ENCODE data around the gene EIF4G3.
"Not testable (repeated sequence)": the region's sequence is repeated elsewhere in the genome, so short reads cannot be mapped to it uniquely, and the experiment has no call there.

The EIF4G3 gene

DNA sequence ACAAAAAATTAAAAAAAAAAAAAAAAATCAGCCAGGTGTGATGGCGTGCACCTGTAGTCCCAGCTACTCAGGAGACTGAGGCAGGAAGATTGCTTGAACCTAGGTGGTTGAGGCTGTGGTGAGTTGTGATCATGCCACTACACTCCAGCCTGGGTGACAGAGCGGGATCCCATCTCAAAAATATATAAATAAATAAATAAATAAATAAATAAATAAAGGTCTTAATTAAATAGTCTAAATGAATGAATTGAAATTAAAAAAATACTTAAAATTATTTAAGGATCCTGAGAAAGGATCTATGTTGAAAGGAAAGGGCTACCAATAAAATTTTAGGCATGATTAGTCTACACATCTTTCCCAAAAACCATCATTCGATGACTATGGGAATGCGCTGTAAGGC, 322.2 kb downstream of the EIF4G3 start:
- DNase-seq = no peak

- DNase-seq = not testable (repeated sequence)
Observed at GRCh38 chr1:20851791-20852190, 324.9 kb downstream of the EIF4G3 start.

GRCh38 chr1:20850021-20850420, 326.7 kb downstream of the EIF4G3 start:
- DNase-seq = no peak

GRCh38 chr1:20849100-20849499, 327.6 kb downstream of the EIF4G3 start:
- DNase-seq = no peak

GRCh38 chr1:20848162-20848561, 328.5 kb downstream of the EIF4G3 start:
- no peak for DNase-seq

GRCh38 chr1:20847611-20848080, 329.1 kb downstream of the EIF4G3 start:
- DNase-seq = no peak

DNA sequence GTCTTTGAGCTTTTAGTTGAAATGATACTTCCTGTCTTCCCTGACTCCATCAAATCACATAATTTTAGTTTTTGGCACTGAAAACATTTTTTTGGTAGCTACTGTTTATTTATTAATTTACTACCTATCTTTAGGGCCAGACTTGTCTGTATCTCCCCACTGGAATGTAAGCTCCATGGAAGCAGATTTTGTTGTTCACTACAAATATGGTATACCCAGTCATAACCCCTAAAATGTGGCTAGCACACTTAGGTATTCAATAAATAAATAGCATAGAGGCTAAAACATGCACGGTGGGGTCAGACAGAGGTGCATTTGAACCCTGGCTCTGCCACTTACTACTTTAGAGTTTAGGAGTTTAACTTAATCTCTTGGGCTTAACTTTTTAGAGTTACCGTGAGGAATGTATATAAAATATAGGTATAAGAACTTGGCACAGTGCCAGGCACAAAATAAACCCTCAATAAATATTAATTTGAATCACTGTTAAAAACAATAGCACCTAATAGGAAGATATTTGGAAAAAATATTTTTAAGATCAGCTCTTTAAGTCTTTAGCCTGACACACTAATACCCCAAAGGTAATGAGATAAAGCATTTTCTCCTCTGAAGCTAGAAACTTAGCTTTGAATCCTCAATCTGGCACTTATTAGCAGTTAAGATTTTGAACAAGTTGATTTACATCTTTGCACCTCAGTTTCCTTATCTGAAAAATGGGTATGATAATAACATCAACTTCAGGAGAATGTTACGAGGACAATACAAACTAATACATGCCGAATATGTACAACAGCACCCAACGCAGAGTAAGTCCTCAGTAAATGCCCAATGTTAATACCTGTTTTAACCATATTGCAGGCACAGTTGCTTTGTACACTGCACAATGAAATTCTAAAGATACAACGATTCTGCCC, 330.0 kb downstream of the EIF4G3 start:
- DNase-seq = no peak

DNA sequence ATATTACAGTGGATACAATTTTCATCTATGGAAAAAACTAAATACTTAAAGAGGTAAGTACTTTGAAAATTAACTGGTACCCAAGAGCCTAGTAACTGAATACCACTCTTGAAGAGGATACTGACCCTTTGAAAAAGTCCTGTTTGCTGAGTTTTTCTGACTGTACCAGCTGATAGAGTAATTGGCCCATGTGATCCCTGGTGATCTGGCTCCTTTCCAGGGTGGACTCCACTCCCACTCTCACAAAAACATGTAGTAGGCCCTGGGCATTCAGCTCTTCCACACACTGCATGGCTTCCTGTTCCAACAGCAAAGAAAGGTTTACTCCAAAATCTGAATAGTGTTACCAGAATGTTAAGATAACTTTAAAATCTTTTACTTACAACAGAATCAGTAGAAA, 336.0 kb downstream of the EIF4G3 start:
- DNase-seq = no peak

GRCh38 chr1:20837554-20838192, 339.0 kb downstream of the EIF4G3 start:
- DNase-seq = no peak

GRCh38 chr1:20836230-20836629, 340.5 kb downstream of the EIF4G3 start:
- no peak for DNase-seq

- DNase-seq = no peak
Observed at GRCh38 chr1:20834780-20835179, 341.9 kb downstream of the EIF4G3 start.

DNA sequence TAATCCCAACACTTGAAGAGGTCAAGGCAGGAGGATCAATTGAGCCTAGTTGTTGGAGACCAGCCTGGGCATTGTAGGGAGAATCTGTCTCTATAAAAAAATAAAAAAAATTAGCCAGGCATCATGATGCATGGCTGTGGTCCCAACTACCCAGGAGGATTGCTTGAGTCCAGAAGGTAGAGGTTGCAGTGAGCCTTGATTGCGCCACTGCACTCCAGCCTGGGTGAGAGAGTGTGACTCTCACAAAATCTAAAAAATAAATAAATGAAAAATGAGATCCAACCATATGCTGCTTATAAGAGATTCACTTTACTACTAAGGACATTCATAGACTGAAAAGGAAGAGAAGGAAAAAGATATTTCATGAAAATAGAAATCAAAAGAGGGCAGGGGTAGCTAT, 342.5 kb downstream of the EIF4G3 start:
- DNase-seq = no peak

GRCh38 chr1:20830378-20830777, 346.3 kb downstream of the EIF4G3 start:
- no peak for DNase-seq

DNA sequence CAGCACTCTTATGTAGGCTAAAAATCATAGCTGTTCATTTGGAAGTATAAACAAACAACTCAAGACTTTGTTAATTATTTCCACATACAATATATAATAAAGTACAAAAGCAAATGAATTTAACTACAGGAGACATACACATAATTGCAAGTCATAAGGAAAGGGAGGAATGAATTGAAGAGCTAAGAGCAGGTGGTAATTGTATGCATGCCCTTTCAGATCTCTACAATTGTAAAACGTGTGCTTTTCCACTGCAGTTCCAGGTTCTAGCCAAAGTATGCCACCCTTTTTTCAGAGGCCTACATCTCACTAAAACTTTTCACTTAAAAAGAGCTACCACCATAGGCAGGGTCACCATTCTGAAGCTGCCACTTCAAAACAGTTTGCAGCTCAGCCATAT, 346.8 kb downstream of the EIF4G3 start:
- no peak for DNase-seq

GRCh38 chr1:20829531-20829930, 347.2 kb downstream of the EIF4G3 start:
- no peak for DNase-seq

GRCh38 chr1:20823845-20824244, 352.9 kb downstream of the EIF4G3 start:
- DNase-seq = no peak

DNA sequence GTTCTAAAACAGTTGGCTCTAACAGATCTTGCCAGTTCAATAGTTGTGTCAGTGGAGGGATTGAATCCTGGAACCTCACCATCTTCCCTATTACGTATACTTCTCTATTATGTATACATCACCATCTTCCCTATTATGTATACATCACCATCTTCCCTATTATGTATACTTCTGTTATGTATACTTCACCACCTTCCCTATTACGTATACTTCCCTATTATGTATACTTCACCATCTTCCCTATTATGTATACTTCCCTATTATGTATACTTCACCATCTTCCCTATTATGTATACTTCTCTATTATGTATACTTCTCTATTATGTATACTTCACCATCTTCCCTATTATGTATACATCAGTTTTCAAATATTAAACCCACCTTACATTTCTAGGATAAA, 355.2 kb downstream of the EIF4G3 start:
- DNase-seq = no peak

- DNase-seq = no peak
Observed at GRCh38 chr1:20819818-20820217, 356.9 kb downstream of the EIF4G3 start.

DNA sequence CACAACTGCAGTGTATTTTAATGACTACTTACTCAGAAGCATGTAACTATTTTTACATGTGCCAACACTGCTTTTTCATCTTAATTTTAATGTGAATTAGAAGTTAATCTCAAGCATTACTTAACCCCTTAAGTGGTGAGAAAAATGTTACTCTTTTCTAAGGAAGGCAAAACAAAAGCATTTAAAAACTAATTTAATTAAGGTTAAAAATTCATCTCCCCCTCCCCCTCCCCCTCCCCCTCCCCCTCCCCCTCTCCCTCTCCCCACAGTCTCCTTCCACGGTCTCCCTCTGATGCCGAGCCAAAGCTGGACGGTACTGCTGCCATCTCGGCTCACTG, 362.2 kb downstream of the EIF4G3 start:
- no peak for DNase-seq

DNA sequence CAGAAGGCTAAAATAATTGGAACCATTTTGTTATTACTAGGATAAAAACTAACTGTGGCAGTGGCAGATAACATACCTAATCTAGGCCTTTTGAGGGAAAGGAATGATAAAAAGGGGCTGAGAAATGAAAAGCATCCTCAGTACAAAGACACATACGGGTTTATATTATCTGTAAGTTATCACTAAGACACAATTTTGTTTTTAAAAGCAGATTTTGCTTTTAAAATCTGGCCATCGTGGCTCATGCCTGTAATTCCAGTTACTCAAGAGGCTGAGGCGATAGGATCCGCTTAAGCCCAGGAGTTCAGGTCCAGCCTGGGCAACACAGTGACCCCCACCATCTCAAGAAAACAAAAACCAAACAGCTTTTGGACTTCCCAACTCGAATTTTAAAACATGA, 364.8 kb downstream of the EIF4G3 start:
- DNase-seq = no peak

DNA sequence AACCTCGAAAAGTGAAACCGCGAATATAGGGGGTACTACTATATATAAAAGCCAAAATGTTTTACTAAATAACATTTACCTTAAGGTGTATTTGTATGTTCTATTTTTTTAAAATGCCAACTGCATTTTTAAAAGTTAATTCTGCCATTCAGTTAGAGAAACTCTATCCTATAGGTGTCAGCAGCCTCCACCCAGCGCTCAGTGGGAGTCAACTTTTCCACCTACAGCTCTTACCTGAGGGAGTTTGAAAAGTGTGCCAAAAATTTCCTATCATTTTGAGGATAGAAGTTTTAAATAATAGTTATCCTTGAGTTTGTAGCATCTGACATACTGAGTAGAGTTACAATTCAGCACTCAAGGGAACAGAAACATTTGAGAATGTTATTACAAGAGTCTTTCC, 383.5 kb downstream of the EIF4G3 start:
- no peak for DNase-seq

DNA sequence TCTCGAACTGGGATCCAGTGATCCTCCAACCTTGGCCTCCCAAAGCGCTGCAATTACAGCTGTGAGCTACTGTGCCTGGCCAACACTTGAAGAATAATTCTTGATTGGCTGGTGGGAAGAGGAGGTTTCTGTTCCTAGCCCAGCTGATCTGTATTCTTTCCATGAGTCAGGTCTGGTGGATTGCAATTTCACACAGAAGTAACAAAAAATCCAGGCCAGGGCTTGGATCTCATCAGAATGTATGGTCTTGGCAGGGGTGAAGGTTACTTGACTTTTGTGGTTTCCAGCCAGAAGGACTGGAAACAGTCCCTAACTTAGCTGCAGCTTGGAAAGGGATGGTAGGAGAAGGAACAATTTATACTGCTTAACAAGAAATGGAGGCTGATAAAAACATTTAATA, 384.5 kb downstream of the EIF4G3 start:
- DNase-seq = no peak

- no peak for DNase-seq
Observed at GRCh38 chr1:20790785-20791184, 385.9 kb downstream of the EIF4G3 start.

- not testable (repeated sequence) for DNase-seq
Observed at GRCh38 chr1:20789598-20789997, 387.1 kb downstream of the EIF4G3 start.
